SK-N-SH treated with all-trans-retinoic acid at 6 μM for 48 hours (cell line): Measurements from ENCODE around the gene RAD51B.

ENCODE experiments used
- ATAC-seq: fragments of 200-7000 bp; cut with Tn5 transposase; 3 replicates; pipeline ENCODE4 v1.9.1; 2020; ENCODE audit warnings: mild to moderate bottlenecking, moderate library complexity
- ARNTL ChIP-seq: fragments of 450-650 bp; formaldehyde crosslinking; IDR thresholded peaks from 2 replicates; pipeline ENCODE4 v1.5.0; 2020; ENCODE audit warnings: low read depth, mild to moderate bottlenecking, moderate library complexity, borderline replicate concordance
- BACH2 ChIP-seq: fragments of 250-450 bp; sonication (Bioruptor Pico); IDR thresholded peaks from 2 replicates; pipeline ENCODE4 v1.9.0; 2021; ENCODE audit warnings: mild to moderate bottlenecking, borderline replicate concordance
- CREB5 ChIP-seq: fragments of 250-450 bp; sonication (Bioruptor Pico); IDR thresholded peaks from 2 replicates; pipeline ENCODE4 v1.5.1; 2020; ENCODE audit warnings: low read depth, mild to moderate bottlenecking, moderate library complexity
- CSDC2 ChIP-seq: fragments of 250-450 bp; sonication (Bioruptor Pico); IDR thresholded peaks from 2 replicates; pipeline ENCODE4 v1.5.0; 2020; ENCODE audit warnings: mild to moderate bottlenecking, moderate library complexity
- CSRNP3 ChIP-seq: fragments of 250-450 bp; sonication (Bioruptor Pico); IDR thresholded peaks from 2 replicates; pipeline ENCODE4 v1.5.1; 2021; ENCODE audit warnings: mild to moderate bottlenecking, moderate library complexity
- ESRRG ChIP-seq: fragments of 250-450 bp; sonication (Bioruptor Pico); IDR thresholded peaks from 2 replicates; pipeline ENCODE4 v1.6.1; 2021; ENCODE audit warnings: mild to moderate bottlenecking
- ISL1 ChIP-seq: fragments of 250-450 bp; sonication (Bioruptor Pico); IDR thresholded peaks from 2 replicates; pipeline ENCODE4 v2.1.2; 2022; ENCODE audit warnings: mild to moderate bottlenecking, moderate library complexity
- OSR1 ChIP-seq: fragments of 250-450 bp; sonication (Bioruptor Pico); IDR thresholded peaks from 2 replicates; pipeline ENCODE4 v1.8.0; 2022; ENCODE audit warnings: moderate library complexity, mild to moderate bottlenecking, inconsistent platforms
- PATZ1 ChIP-seq: fragments of 250-450 bp; sonication (Bioruptor Pico); IDR thresholded peaks from 2 replicates; pipeline ENCODE4 v1.8.0; 2020; ENCODE audit warnings: mild to moderate bottlenecking, moderate library complexity, borderline replicate concordance
- POU6F1 ChIP-seq: fragments of 250-450 bp; sonication (Bioruptor Pico); IDR thresholded peaks from 2 replicates; pipeline ENCODE4 v1.8.0; 2021; ENCODE audit warnings: low read depth, mild to moderate bottlenecking, moderate library complexity, borderline replicate concordance
- PPARA ChIP-seq: fragments of 250-450 bp; sonication (Bioruptor Pico); IDR thresholded peaks from 2 replicates; pipeline ENCODE4 v1.5.0; 2020; ENCODE audit warnings: mild to moderate bottlenecking, borderline replicate concordance
- RARB ChIP-seq: fragments of 250-450 bp; sonication (Bioruptor Pico); IDR thresholded peaks from 2 replicates; pipeline ENCODE4 v1.8.0; 2021; ENCODE audit warnings: mild to moderate bottlenecking, moderate library complexity
- TCF4 ChIP-seq: fragments of 250-450 bp; sonication (Bioruptor Pico); IDR thresholded peaks from 2 replicates; pipeline ENCODE4 v1.8.0; 2021; ENCODE audit warnings: mild to moderate bottlenecking, moderate library complexity, borderline replicate concordance
- TOX ChIP-seq: fragments of 250-450 bp; sonication (Bioruptor Pico); IDR thresholded peaks from 2 replicates; pipeline ENCODE4 v1.8.0; 2021; ENCODE audit warnings: mild to moderate bottlenecking, moderate library complexity, borderline replicate concordance
- TSHZ2 ChIP-seq: fragments of 250-450 bp; sonication (Bioruptor Pico); IDR thresholded peaks from 2 replicates; pipeline ENCODE4 v1.5.0; 2020; ENCODE audit warnings: mild to moderate bottlenecking, moderate library complexity
- ZC3H10 ChIP-seq: fragments of 250-450 bp; sonication (Bioruptor Pico); IDR thresholded peaks from 2 replicates; pipeline ENCODE4 v1.5.1; 2021; ENCODE audit warnings: mild to moderate bottlenecking, moderate library complexity
- ZFP3 ChIP-seq: fragments of 250-450 bp; sonication (Bioruptor Pico); IDR thresholded peaks from 2 replicates; pipeline ENCODE4 v1.5.0; 2020; ENCODE audit warnings: mild to moderate bottlenecking, moderate library complexity
- ZNF565 ChIP-seq: fragments of 450-650 bp; formaldehyde crosslinking; conservative IDR thresholded peaks from 2 replicates; pipeline ENCODE4 v1.5.0; 2020; ENCODE audit warnings: low read depth, mild to moderate bottlenecking, moderate library complexity
- ZNF70 ChIP-seq: fragments of 450-650 bp; formaldehyde crosslinking; IDR thresholded peaks from 2 replicates; pipeline ENCODE4 v1.5.0; 2020; ENCODE audit warnings: mild to moderate bottlenecking, moderate library complexity
- ZNF8 ChIP-seq: fragments of 450-650 bp; formaldehyde crosslinking; IDR thresholded peaks from 2 replicates; pipeline ENCODE4 v1.5.0; 2020; ENCODE audit warnings: mild to moderate bottlenecking, moderate library complexity

The RAD51B gene

GRCh38 chr14:68612049-68612448 is 792.5 kb downstream of the RAD51B start:
- no peak for ATAC-seq
- TF ChIP-seq CSDC2 (no peak), ZC3H10 (CRISPR knock-in tag) (no peak), CSRNP3 (CRISPR knock-in tag) (no peak), PPARA (no peak), BACH2 (CRISPR knock-in tag) (no peak), ZFP3 (CRISPR knock-in tag) (no peak), ESRRG (no peak)
- TF ChIP-seq, all 23 proteins: peak for 0

- no peak for ATAC-seq
- TF ChIP-seq ZNF8 (CRISPR knock-in tag): peak; percentile 27; the same call in 1 of the 2 replicates
- TF ChIP-seq TCF4: no peak
Observed at GRCh38 chr14:68616221-68616902, 796.8 kb downstream of the RAD51B start.

GRCh38 chr14:68619790-68620574 is 800.4 kb downstream of the RAD51B start:
- TF ChIP-seq ZNF70 (CRISPR knock-in tag): no peak
- no peak for TF ChIP-seq ZFP3 (CRISPR knock-in tag)
- no peak for ATAC-seq

- no peak; the same call in 2 of the 3 replicates for ATAC-seq
Observed at GRCh38 chr14:68621400-68622365, 802.1 kb downstream of the RAD51B start.

GRCh38 chr14:68622856-68623255 is 803.3 kb downstream of the RAD51B start:
- no peak for TF ChIP-seq ZC3H10 (CRISPR knock-in tag)
- no peak for ATAC-seq

More at GRCh38 chr14:68621400-68622365, 802.1 kb downstream of the RAD51B start:
- TF ChIP-seq RARB (CRISPR knock-in tag) (no peak), PATZ1 (CRISPR knock-in tag) (no peak), OSR1 (CRISPR knock-in tag) (no peak)

GRCh38 chr14:68623307-68623706 is 803.7 kb downstream of the RAD51B start:
- no peak for ATAC-seq
- TF ChIP-seq TOX (no peak), ARNTL (CRISPR knock-in tag) (no peak), ZNF565 (CRISPR knock-in tag) (no peak), ESRRG (no peak), TSHZ2 (CRISPR knock-in tag) (no peak), ISL1 (no peak), CREB5 (no peak), POU6F1 (no peak), TCF4 (no peak), ZFP3 (CRISPR knock-in tag) (no peak), BACH2 (CRISPR knock-in tag) (no peak), ZNF70 (CRISPR knock-in tag) (no peak), ZC3H10 (CRISPR knock-in tag) (no peak)
